Endothelial cell of umbilical vein (primary cell): Measurements from ENCODE around the gene KRT10. TPM values are rescaled to one million over a fixed set of nuclear protein-coding genes. Genes with fewer than 3 reads are reported as not detected.

Experiments
- BruUV-seq: library from RNA; stranded (reverse); fragments of 400-500 nt; replicated peaks from 2 replicates; lab custom pipeline; 2021; lab: Mats Ljungman, UMichigan
- CTCF ChIA-PET: fragments of 300-600, 350-600 bp; sonication (Branson Sonifier 250); formaldehyde crosslinking; loops from one replicate; lab custom pipeline; 2021; ENCODE audit warnings: antibody characterized with exemption, inconsistent platforms; lab: Charles Lee
- POLR2A ChIA-PET: fragments of 300-600, 350-600 bp; sonication (Branson Sonifier 250); formaldehyde crosslinking; loops from one replicate; lab custom pipeline; 2021; ENCODE audit warnings: antibody characterized with exemption, inconsistent platforms; lab: Charles Lee
- DNase-seq: peaks from one replicate; pipeline ENCODE4 v3.0.0-alpha.2; 2011; ENCODE audit warnings: low read depth, low spot score
- FAIRE-seq: peaks from 2 replicates; lab custom pipeline; 2011; peaks lifted over from hg19 to GRCh38; lab: Jason Lieb, UNC
- H2AFZ ChIP-seq: 2 replicates; pipeline ENCODE4 v1.6.0; 2012; ENCODE audit warnings: low read depth, low read length, control low read depth, inconsistent platforms
- H3K27ac ChIP-seq: 2 replicates; pipeline ENCODE4 v1.5.1; 2011; ENCODE audit warnings: low read depth, mild to moderate bottlenecking, control low read depth, low read length, moderate library complexity; ENCODE audit not compliant: insufficient read depth
- H3K27me3 ChIP-seq, 2 experiments: 2 replicates each; pipeline versions ENCODE4 v1.6.0 to v1.6.1; 2011; ENCODE audit warnings: low read length in 2 of 2, mixed read lengths in 1 of 2; ENCODE audit not compliant: control insufficient read depth in 2 of 2, insufficient read depth in 2 of 2
- H3K36me3 ChIP-seq, 2 experiments: 2 replicates in 1 of 2; 3 replicates in 1 of 2; pipeline ENCODE4 v1.5.1; 2011; ENCODE audit warnings: low read length in 2 of 2, mild to moderate bottlenecking in 1 of 2, moderate library complexity in 1 of 2; ENCODE audit not compliant: control insufficient read depth in 2 of 2, insufficient read depth in 2 of 2; ENCODE audit errors: extremely low read depth in 1 of 2
- H3K4me1 ChIP-seq: 3 replicates; pipeline ENCODE4 v1.5.1; 2011; ENCODE audit warnings: mild to moderate bottlenecking, low read length; ENCODE audit not compliant: control insufficient read depth, insufficient read depth; ENCODE audit errors: extremely low read depth
- H3K4me2 ChIP-seq: 2 replicates; pipeline ENCODE4 v1.6.1; 2011; ENCODE audit warnings: low read length, control low read depth, mixed read lengths; ENCODE audit not compliant: insufficient read depth
- H3K4me3 ChIP-seq, 3 experiments: fragments of 200-600 bp in 1 of 3; sonication (generic), shearing (Covaris generic) in 1 of 3; replicated peaks in 1 of 3; 2 replicates each; pipeline ENCODE4 v1.5.1; 2011 to 2016; ENCODE audit warnings: control low read depth in 3 of 3, low read length in 3 of 3, mild to moderate bottlenecking in 2 of 3, inconsistent platforms in 1 of 3, low read depth in 1 of 3, moderate library complexity in 1 of 3; ENCODE audit not compliant: insufficient read depth in 1 of 3
- H3K79me2 ChIP-seq: 2 replicates; pipeline ENCODE4 v1.6.0; 2012; ENCODE audit warnings: low read length, inconsistent platforms; ENCODE audit not compliant: control insufficient read depth, insufficient read depth
- H3K9ac ChIP-seq: replicated peaks from 2 replicates; pipeline ENCODE3; 2011; ENCODE audit warnings: low read length, control low read depth; ENCODE audit not compliant: insufficient read depth; ENCODE audit errors: extremely low read depth
- H3K9me1 ChIP-seq: replicated peaks from 3 replicates; pipeline ENCODE4 v1.6.0; 2011; ENCODE audit warnings: mild to moderate bottlenecking, low read length; ENCODE audit not compliant: control insufficient read depth, insufficient read depth; ENCODE audit errors: extremely low read depth
- H3K9me3 ChIP-seq: replicated peaks from 2 replicates; pipeline ENCODE4 v1.5.1; 2012; ENCODE audit warnings: low read length, inconsistent platforms; ENCODE audit not compliant: control insufficient read depth, insufficient read depth
- H4K20me1 ChIP-seq: replicated peaks from 2 replicates; pipeline ENCODE3; 2011; ENCODE audit warnings: mild to moderate bottlenecking, low read length; ENCODE audit not compliant: control insufficient read depth, insufficient read depth; ENCODE audit errors: extremely low read depth
- CTCF ChIP-seq, 2 donors: IDR thresholded peaks; 1 replicate in 1 of 2; 2 replicates in 1 of 2; pipeline ENCODE4 v1.5.1; 2011; ENCODE audit warnings: low read length in 2 of 2, mild to moderate bottlenecking in 2 of 2, moderate library complexity in 2 of 2, control low read depth in 1 of 2, inconsistent platforms in 1 of 2, low read depth in 1 of 2; ENCODE audit not compliant: insufficient read depth in 1 of 2; ENCODE audit errors: extremely low read depth in 1 of 2
- EZH2 ChIP-seq: IDR thresholded peaks from 2 replicates; pipeline ENCODE4 v1.6.1; 2012; ENCODE audit warnings: borderline replicate concordance, low read depth, mild to moderate bottlenecking, moderate library complexity, low read length, inconsistent platforms; ENCODE audit not compliant: severe bottlenecking
- FOS ChIP-seq: IDR thresholded peaks from 2 replicates; pipeline ENCODE4 v1.6.1; 2011; ENCODE audit warnings: mild to moderate bottlenecking, low read length, moderate library complexity, borderline replicate concordance; ENCODE audit not compliant: insufficient read depth
- GATA2 ChIP-seq: IDR thresholded peaks from 2 replicates; pipeline ENCODE4 v1.7.0; 2011; ENCODE audit warnings: low read depth, mild to moderate bottlenecking, moderate library complexity, mixed read lengths, low read length; ENCODE audit not compliant: insufficient read length, insufficient read depth
- JUN ChIP-seq: IDR thresholded peaks from 2 replicates; pipeline ENCODE4 v1.6.1; 2011; ENCODE audit warnings: borderline replicate concordance, low read depth; ENCODE audit not compliant: insufficient read length, insufficient read depth
- MAX ChIP-seq: IDR thresholded peaks from 2 replicates; pipeline ENCODE4 v1.6.1; 2011; ENCODE audit not compliant: insufficient read depth, insufficient read length
- MYC ChIP-seq: IDR thresholded peaks from one replicate; pipeline ENCODE4 v1.6.1; 2011; ENCODE audit warnings: mild to moderate bottlenecking, low read depth, low read length
- POLR2A ChIP-seq: IDR thresholded peaks from 2 replicates; pipeline ENCODE4 v1.6.1; 2012; ENCODE audit warnings: low read depth, mild to moderate bottlenecking, control low read depth, low read length
- POLR2AphosphoS5 ChIP-seq: IDR thresholded peaks from 2 replicates; pipeline ENCODE4 v1.6.1; 2012; ENCODE audit warnings: low read depth, mild to moderate bottlenecking, control low read depth, low read length, moderate library complexity; ENCODE audit not compliant: insufficient read depth
- dilution Hi-C: fragments of 300-500 bp; cut with MboI; formaldehyde crosslinking; loops from one replicate; pipeline ENCODE4 v1.15.0; 2019; ENCODE audit warnings: low sequenced_read_pairs; ENCODE audit not compliant: extremely low pct_ligation_motif_present
- intact Hi-C: fragments of 100-400 bp; cut with micrococcal nuclease; formaldehyde crosslinking; loops from one replicate; pipeline ENCODE4 v1.10.0; 2022
- polyA plus RNA-seq, 4 experiments: library from polyadenylated mRNA; depleted of rRNA in 3 of 4; stranded (reverse) in 3 of 4; unstranded in 1 of 4; fragments of >200 nt; gene quantifications; 2 replicates each; pipeline versions ENCODE4 v1.2.1 to v1.2.3, GENCODE V29; 2011 to 2012; ENCODE audit warnings: missing spikeins in 1 of 4
- total RNA-seq: library from RNA; stranded (reverse); gene quantifications from 2 replicates; pipeline ENCODE4 v1.2.3, GENCODE V29; 2021

KRT10 gene
- total and polyA plus RNA-seq, 2 donors (not counting 3 experiments of a cell fraction or from before 2014, with no cell fraction given) = 5.1 to 55.6 TPM

GRCh38 chr17:40830085-40830776 lies 7.8 kb upstream of the KRT10 start:
- no peak overlapping the region for H3K9ac ChIP-seq
- no peaks in the 10 kb centered on the region for H3K9me1 ChIP-seq
- DNase-seq (no peak), FAIRE-seq (no peak)
- H3K79me2 ChIP-seq = no peaks in the 10 kb centered on the region
- CTCF ChIA-PET = no interaction called here
- intact Hi-C loops = no loop called here
- dilution Hi-C loops = no loop called here
- H2AFZ ChIP-seq = no peak overlapping the region
- H3K36me3 ChIP-seq = no peaks in the 10 kb centered on the region
- H3K27ac ChIP-seq = no peak overlapping the region
- no peak overlapping the region for H3K4me3 ChIP-seq
- POLR2A ChIA-PET = no interaction called here
- no peak for TF ChIP-seq POLR2A
- TF ChIP-seq MAX = no peak
- no peak for TF ChIP-seq CTCF (IDR thresholded peaks at IDR 0.05; ENCODE audit: extremely low read depth in 1 of 2, insufficient read depth in 1 of 2, low read depth in 1 of 2, low read length in 2 of 2)
- TF ChIP-seq POLR2AphosphoS5 = no peak
- TF ChIP-seq FOS = no peak
- TF ChIP-seq GATA2 = no peak
- no peak for TF ChIP-seq JUN
- no peak for TF ChIP-seq MYC
- TF ChIP-seq EZH2 = no peak
- H3K4me2 ChIP-seq = no peak overlapping the region
- H3K4me1 ChIP-seq = no peaks in the 10 kb centered on the region
- BruUV-seq = no TSS peak
- no peaks in the 10 kb centered on the region for H3K27me3 ChIP-seq
- H3K9me3 ChIP-seq = no peaks in the 10 kb centered on the region
- H4K20me1 ChIP-seq = no peaks in the 10 kb centered on the region
